ENCODE results near the gene CFAP57.
A peak's percentile ranks its signal among the peaks of the same experiment; 100 is the strongest.

The CFAP57 gene

GRCh38 chr1:43152866-43153265 lies 19.3 kb upstream of the CFAP57 start:
- no peaks in the 10 kb centered on the region for H3K36me3 Mint-ChIP-seq
- H3K9me3 Mint-ChIP-seq = no peaks in the 10 kb centered on the region
- no peak overlapping the region for H3K4me3 Mint-ChIP-seq
- H3K27ac Mint-ChIP-seq = no peak overlapping the region
- ATAC-seq = no peak
- H3K27me3 Mint-ChIP-seq = peaks cover 47% of the 10 kb centered on the region
- peaks cover 14% of the 10 kb centered on the region for H3K4me1 Mint-ChIP-seq

GRCh38 chr1:43153443-43153842 lies 18.7 kb upstream of the CFAP57 start:
- no peaks in the 10 kb centered on the region for H3K9me3 Mint-ChIP-seq
- H3K27ac Mint-ChIP-seq = no peak overlapping the region
- peaks cover 43% of the 10 kb centered on the region for H3K27me3 Mint-ChIP-seq
- ATAC-seq = no peak
- H3K36me3 Mint-ChIP-seq = no peaks in the 10 kb centered on the region
- no peak overlapping the region for H3K4me3 Mint-ChIP-seq
- peaks cover 14% of the 10 kb centered on the region for H3K4me1 Mint-ChIP-seq

GRCh38 chr1:43156026-43156425 lies 16.1 kb upstream of the CFAP57 start:
- H3K36me3 Mint-ChIP-seq = no peaks in the 10 kb centered on the region
- H3K4me1 Mint-ChIP-seq = peaks cover 14% of the 10 kb centered on the region
- no peak for ATAC-seq
- no peak overlapping the region for H3K27ac Mint-ChIP-seq
- no peak overlapping the region for H3K4me3 Mint-ChIP-seq
- H3K27me3 Mint-ChIP-seq = peaks cover 17% of the 10 kb centered on the region
- no peaks in the 10 kb centered on the region for H3K9me3 Mint-ChIP-seq

GRCh38 chr1:43165162-43165561 lies 7.0 kb upstream of the CFAP57 start:
- no peak overlapping the region for H3K27ac Mint-ChIP-seq
- peaks cover 68% of the 10 kb centered on the region for H3K36me3 Mint-ChIP-seq
- no peak overlapping the region for H3K4me3 Mint-ChIP-seq
- no peak for ATAC-seq
- H3K4me1 Mint-ChIP-seq = peaks cover 10% of the 10 kb centered on the region
- no peaks in the 10 kb centered on the region for H3K27me3 Mint-ChIP-seq
- H3K9me3 Mint-ChIP-seq = no peaks in the 10 kb centered on the region

GRCh38 chr1:43165765-43166164 lies 6.4 kb upstream of the CFAP57 start:
- peaks cover 69% of the 10 kb centered on the region for H3K36me3 Mint-ChIP-seq
- no peak overlapping the region for H3K27ac Mint-ChIP-seq
- peaks cover 16% of the 10 kb centered on the region for H3K4me1 Mint-ChIP-seq
- H3K4me3 Mint-ChIP-seq = no peak overlapping the region
- no peaks in the 10 kb centered on the region for H3K9me3 Mint-ChIP-seq
- ATAC-seq = no peak
- no peaks in the 10 kb centered on the region for H3K27me3 Mint-ChIP-seq

GRCh38 chr1:43171312-43171875 lies 736 bp upstream of the CFAP57 start:
- ATAC-seq = no peak
- peak overlapping the region; percentile 93 for H3K27ac Mint-ChIP-seq

GRCh38 chr1:43172527-43172972 lies 420 bp downstream of the CFAP57 start:
- ATAC-seq = peak; percentile 93
- H3K4me3 Mint-ChIP-seq = peak overlapping the region; percentile 99
- peaks cover 22% of the 10 kb centered on the region for H3K27me3 Mint-ChIP-seq
- peak overlapping the region; percentile 93 for H3K27ac Mint-ChIP-seq
- peaks cover 24% of the 10 kb centered on the region for H3K36me3 Mint-ChIP-seq
- H3K4me1 Mint-ChIP-seq = peaks cover 22% of the 10 kb centered on the region
- H3K9me3 Mint-ChIP-seq = no peaks in the 10 kb centered on the region

More at GRCh38 chr1:43171312-43171875, 736 bp upstream of the CFAP57 start:
- peak overlapping the region; percentile 99 for H3K4me3 Mint-ChIP-seq
- H3K36me3 Mint-ChIP-seq = peaks cover 34% of the 10 kb centered on the region
- H3K9me3 Mint-ChIP-seq = no peaks in the 10 kb centered on the region
- peaks cover 11% of the 10 kb centered on the region for H3K27me3 Mint-ChIP-seq
- peaks cover 22% of the 10 kb centered on the region for H3K4me1 Mint-ChIP-seq

GRCh38 chr1:43174873-43175272 lies 2.7 kb downstream of the CFAP57 start:
- Mint-ChIP-seq H3K27ac (no peak overlapping the region), H3K4me3 (no peak overlapping the region), H3K27me3 (peaks cover 25% of the 10 kb centered on the region), H3K4me1 (peaks cover 22% of the 10 kb centered on the region), H3K9me3 (no peaks in the 10 kb centered on the region), H3K36me3 (peaks cover 5% of the 10 kb centered on the region)
- no peak for ATAC-seq

GRCh38 chr1:43177691-43178090 lies 5.6 kb downstream of the CFAP57 start:
- no peak for ATAC-seq
- no peak overlapping the region for H3K27ac Mint-ChIP-seq
- H3K4me3 Mint-ChIP-seq = no peak overlapping the region
- peaks cover 25% of the 10 kb centered on the region for H3K27me3 Mint-ChIP-seq
- H3K36me3 Mint-ChIP-seq = no peaks in the 10 kb centered on the region
- no peaks in the 10 kb centered on the region for H3K4me1 Mint-ChIP-seq
- no peaks in the 10 kb centered on the region for H3K9me3 Mint-ChIP-seq

- H3K27me3 Mint-ChIP-seq = peaks cover 13% of the 10 kb centered on the region
- no peak overlapping the region for H3K27ac Mint-ChIP-seq
- H3K4me1 Mint-ChIP-seq = peaks cover 6% of the 10 kb centered on the region
- no peak overlapping the region for H3K4me3 Mint-ChIP-seq
- ATAC-seq = no peak
- H3K36me3 Mint-ChIP-seq = no peaks in the 10 kb centered on the region
- peaks cover 3% of the 10 kb centered on the region for H3K9me3 Mint-ChIP-seq
Observed at GRCh38 chr1:43184388-43184787, 12.3 kb downstream of the CFAP57 start.

GRCh38 chr1:43184995-43185394 lies 12.9 kb downstream of the CFAP57 start:
- no peak for ATAC-seq
- Mint-ChIP-seq H3K27me3 (peaks cover 13% of the 10 kb centered on the region), H3K36me3 (no peaks in the 10 kb centered on the region), H3K9me3 (peaks cover 5% of the 10 kb centered on the region), H3K4me3 (no peak overlapping the region), H3K27ac (no peak overlapping the region), H3K4me1 (peaks cover 6% of the 10 kb centered on the region)

- Mint-ChIP-seq H3K36me3 (peaks cover 10% of the 10 kb centered on the region), H3K27me3 (peaks cover 29% of the 10 kb centered on the region), H3K9me3 (peaks cover 13% of the 10 kb centered on the region), H3K4me3 (no peak overlapping the region), H3K4me1 (peaks cover 6% of the 10 kb centered on the region), H3K27ac (no peak overlapping the region)
- ATAC-seq = no peak
Observed at GRCh38 chr1:43188106-43188505, 16.0 kb downstream of the CFAP57 start.

- no peak for ATAC-seq
- no peak overlapping the region for H3K27ac Mint-ChIP-seq
- H3K4me3 Mint-ChIP-seq = no peak overlapping the region
- H3K27me3 Mint-ChIP-seq = peaks cover 24% of the 10 kb centered on the region
- H3K36me3 Mint-ChIP-seq = peaks cover 16% of the 10 kb centered on the region
- peaks cover 15% of the 10 kb centered on the region for H3K9me3 Mint-ChIP-seq
- peaks cover 7% of the 10 kb centered on the region for H3K4me1 Mint-ChIP-seq
Observed at GRCh38 chr1:43194509-43194908, 22.4 kb downstream of the CFAP57 start.

- Mint-ChIP-seq H3K4me1 (peaks cover 7% of the 10 kb centered on the region), H3K27me3 (peaks cover 9% of the 10 kb centered on the region), H3K9me3 (peaks cover 5% of the 10 kb centered on the region), H3K27ac (no peak overlapping the region), H3K36me3 (peaks cover 6% of the 10 kb centered on the region), H3K4me3 (no peak overlapping the region)
- no peak for ATAC-seq
Observed at GRCh38 chr1:43197343-43198127, 25.4 kb downstream of the CFAP57 start.

GRCh38 chr1:43199093-43199726 lies 27.1 kb downstream of the CFAP57 start:
- peak; percentile 94 for ATAC-seq
- Mint-ChIP-seq H3K9me3 (peaks cover 5% of the 10 kb centered on the region), H3K27ac (no peak overlapping the region), H3K4me3 (no peak overlapping the region), H3K4me1 (peaks cover 10% of the 10 kb centered on the region), H3K36me3 (peaks cover 12% of the 10 kb centered on the region), H3K27me3 (peaks cover 6% of the 10 kb centered on the region)

Measured in stimulated activated memory B cell treated with anti-CD40 and anti-IgM and Interleukin-4, amounts not matched to agents 10 μg/mL and 1 μg/mL and 100 μg/mL, for 72 hours (primary cell).